ENCODE data around the gene LRRN2.

Gene LRRN2

GRCh38 chr1:204600203-204600602 is 85.3 kb downstream of the LRRN2 start:
- DNase-seq (ENCODE audit: low spot score), result no peak

GRCh38 chr1:204599596-204599995 is 85.9 kb downstream of the LRRN2 start:
- no peak for DNase-seq (ENCODE audit: low spot score)

- DNase-seq (ENCODE audit: low spot score), result no peak
Observed at GRCh38 chr1:204599098-204599497, 86.4 kb downstream of the LRRN2 start.

- DNase-seq (ENCODE audit: low spot score), result no peak
Observed at GRCh38 chr1:204598319-204598969, 87.1 kb downstream of the LRRN2 start.

GRCh38 chr1:204592246-204592948 is 93.1 kb downstream of the LRRN2 start:
- no peak for DNase-seq (ENCODE audit: low spot score)

- DNase-seq (ENCODE audit: low spot score), result peak; percentile 86
Observed at GRCh38 chr1:204591473-204592090, 94.0 kb downstream of the LRRN2 start.

GRCh38 chr1:204589409-204590038 is 96.0 kb downstream of the LRRN2 start:
- DNase-seq (ENCODE audit: low spot score), result no peak

GRCh38 chr1:204588826-204589225 is 96.7 kb downstream of the LRRN2 start:
- no peak for DNase-seq (ENCODE audit: low spot score)

GRCh38 chr1:204587621-204588020 is 97.9 kb downstream of the LRRN2 start:
- no peak for DNase-seq (ENCODE audit: low spot score)

- DNase-seq (ENCODE audit: low spot score), result no peak
Observed at GRCh38 chr1:204584699-204585372, 100.7 kb downstream of the LRRN2 start.

GRCh38 chr1:204583909-204584632 is 101.5 kb downstream of the LRRN2 start:
- DNase-seq (ENCODE audit: low spot score), result no peak

- DNase-seq (ENCODE audit: low spot score), result no peak
Observed at GRCh38 chr1:204581759-204582158, 103.8 kb downstream of the LRRN2 start.

- peak; percentile 14 for DNase-seq (ENCODE audit: low spot score)
Observed at GRCh38 chr1:204580862-204581261, 104.7 kb downstream of the LRRN2 start.

GRCh38 chr1:204579681-204580080 is 105.9 kb downstream of the LRRN2 start:
- DNase-seq (ENCODE audit: low spot score), result no peak

GRCh38 chr1:204578867-204579664 is 106.5 kb downstream of the LRRN2 start:
- DNase-seq (ENCODE audit: low spot score), result no peak

GRCh38 chr1:204577794-204578478 is 107.6 kb downstream of the LRRN2 start:
- DNase-seq (ENCODE audit: low spot score), result no peak

- DNase-seq (ENCODE audit: low spot score), result no peak
Observed at GRCh38 chr1:204576422-204576821, 109.1 kb downstream of the LRRN2 start.

- no peak for DNase-seq (ENCODE audit: low spot score)
Observed at GRCh38 chr1:204575221-204576190, 110.0 kb downstream of the LRRN2 start.

- no peak for DNase-seq (ENCODE audit: low spot score)
Observed at GRCh38 chr1:204574865-204575163, 110.7 kb downstream of the LRRN2 start.

Measured in RKO (cell line).